ENCODE data around the gene RRP15. TPM values are rescaled to one million over a fixed set of nuclear protein-coding genes. Genes with fewer than 3 reads are reported as not detected.

Gene RRP15
- total and polyA plus RNA-seq, 9 of the 15 experiments (the other 6 are each of a cell fraction or from before 2014, with no cell fraction given), result 9.5 to 58.1 (median 29.3) TPM

GRCh38 chr1:218330043-218330623 is 45.0 kb downstream of the RRP15 start (continued):
- peak; percentile 100 for TF ChIP-seq ARID3A (IDR thresholded peaks at IDR 0.05; ENCODE audit: borderline replicate concordance, low read depth, low read length)
- TF ChIP-seq MAX (CRISPR knock-in tag; IDR thresholded peaks at IDR 0.05), result no peak
- peak; percentile 36; the same call in 1 of the 2 replicates for TF ChIP-seq SMC3 (conservative IDR thresholded peaks at IDR 0.05; ENCODE audit: insufficient read depth, low read depth, low read length)
- TF ChIP-seq PBX2 (CRISPR knock-in tag; IDR thresholded peaks at IDR 0.05; ENCODE audit: low read depth), result no peak
- TF ChIP-seq PBX2 (tag; conservative IDR thresholded peaks at IDR 0.05; ENCODE audit: low read depth), result peak; percentile 47
- no peak for TF ChIP-seq FOXO4 (CRISPR knock-in tag; IDR thresholded peaks at IDR 0.05)

Measured in K562 (cell line).